AG09319 (cell line): ENCODE results near the gene NEK1.
"Not testable (repeated sequence)": the region's sequence is repeated elsewhere in the genome, so short reads cannot be mapped to it uniquely, and the experiment has no call there.

ENCODE experiments used
- DNase-seq: peaks from one replicate; pipeline ENCODE4 v3.0.0-alpha.2; 2010; ENCODE audit warnings: low read depth; ENCODE audit errors: extremely low read depth
- CTCF ChIP-seq: IDR thresholded peaks from 2 replicates; pipeline ENCODE4 v1.5.1; 2011; ENCODE audit warnings: low read depth, mild to moderate bottlenecking, inconsistent platforms, low read length, moderate library complexity

NEK1 gene

GRCh38 chr4:169565606-169566005 is 46.8 kb downstream of the NEK1 start:
- no peak for DNase-seq
- no peak for TF ChIP-seq CTCF

GRCh38 chr4:169557061-169557636 is 55.2 kb downstream of the NEK1 start:
- no peak for TF ChIP-seq CTCF
- no peak for DNase-seq

DNA sequence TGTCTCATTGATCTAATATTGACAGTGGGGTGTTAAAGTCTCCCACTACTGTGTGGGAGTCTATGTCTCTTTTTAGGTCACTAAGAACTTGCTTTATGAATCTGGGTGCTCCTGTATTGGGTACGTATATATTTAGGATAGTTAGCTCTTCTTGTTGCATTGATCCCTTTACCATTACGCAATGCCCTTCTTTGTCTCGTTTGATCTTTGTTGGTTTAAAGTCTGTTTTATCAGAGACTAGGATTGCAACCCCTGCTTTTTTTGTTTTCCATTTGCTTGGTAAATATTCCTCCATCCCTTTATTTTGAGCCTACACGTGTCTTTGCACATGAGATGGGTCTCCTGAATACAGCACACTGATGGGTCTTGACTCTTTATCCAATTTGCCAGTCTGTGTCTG is 65.8 kb downstream of the NEK1 start:
- not testable (repeated sequence) for DNase-seq

DNA sequence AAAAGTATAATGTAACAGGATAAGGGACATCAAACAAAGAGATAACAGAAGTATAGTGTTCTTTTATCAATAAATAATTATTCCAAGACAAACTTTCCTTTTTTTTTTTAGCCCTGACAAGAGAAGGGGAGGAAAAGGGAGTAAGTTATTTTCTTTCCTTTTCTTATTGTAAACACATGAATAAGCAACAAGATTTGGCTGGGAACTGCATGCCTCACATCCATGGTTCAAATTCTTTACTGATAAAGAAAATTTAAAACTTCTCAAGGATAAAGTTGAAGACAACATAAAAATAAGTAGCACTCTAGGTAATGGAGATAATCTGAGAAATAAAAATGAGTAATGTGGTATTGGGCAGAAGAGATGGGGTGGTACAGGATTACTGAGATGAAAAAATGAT is 71.6 kb downstream of the NEK1 start:
- no peak for TF ChIP-seq CTCF
- no peak for DNase-seq

DNA sequence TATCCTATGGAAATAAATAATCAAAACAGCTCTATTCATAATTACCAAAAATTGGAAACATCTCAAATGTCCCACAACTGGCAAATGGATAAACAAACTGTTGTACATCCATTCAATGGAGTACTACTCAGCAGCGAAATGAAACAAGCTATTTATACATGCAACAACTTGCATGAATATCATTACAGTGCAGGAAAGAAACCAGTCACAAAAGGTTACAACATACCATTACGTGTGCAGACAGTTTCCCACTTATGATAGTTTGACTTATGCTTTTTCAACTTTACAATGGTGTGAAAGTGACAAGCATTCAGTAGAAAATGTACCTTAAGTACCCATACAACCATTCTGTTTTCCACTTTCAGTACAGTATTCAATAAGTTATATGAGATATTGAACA is 82.3 kb downstream of the NEK1 start:
- TF ChIP-seq CTCF = no peak
- no peak for DNase-seq

DNA sequence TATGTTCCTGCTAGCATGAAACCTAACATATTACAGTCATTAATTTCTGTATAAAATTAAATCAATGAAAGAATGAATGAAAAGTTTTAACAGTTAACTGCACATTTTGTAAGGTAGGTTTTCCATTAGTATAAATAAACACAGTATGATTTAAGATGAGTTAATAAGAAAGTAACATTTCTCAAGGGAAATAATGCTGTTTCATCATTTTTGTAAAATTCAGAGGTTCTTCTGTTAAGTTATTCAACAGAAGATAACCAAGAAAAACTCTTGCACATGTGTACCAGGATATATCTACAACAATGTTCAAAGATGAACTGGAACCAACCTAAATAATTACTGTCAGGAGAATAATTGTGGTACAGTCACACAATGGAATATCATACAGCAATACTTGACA is 88.6 kb downstream of the NEK1 start:
- no peak for TF ChIP-seq CTCF
- no peak for DNase-seq

DNA sequence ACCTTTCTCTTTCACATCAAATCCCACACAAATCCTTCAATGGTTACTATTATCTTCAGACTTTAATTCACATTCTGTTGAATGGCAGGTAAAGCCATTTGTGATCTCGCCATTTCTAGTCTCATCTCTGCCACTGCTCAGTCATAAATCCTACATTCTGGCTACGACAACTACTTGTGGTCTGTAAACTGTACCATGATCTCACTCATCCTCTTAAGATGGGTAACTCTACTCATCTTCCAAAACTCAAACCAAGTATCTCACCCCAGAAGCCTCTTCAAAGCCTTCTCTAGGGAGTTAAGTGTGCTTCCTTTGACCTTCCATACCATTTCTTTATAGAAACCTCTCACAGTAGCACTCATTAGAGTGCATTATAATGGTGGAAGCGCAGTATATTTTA is 101.8 kb downstream of the NEK1 start:
- no peak for DNase-seq

More for the DNA sequence above, 101.8 kb downstream of the NEK1 start:
- TF ChIP-seq CTCF = no peak
